ENCODE data around the gene KLF13. TPM values are rescaled to one million over a fixed set of nuclear protein-coding genes. Genes with fewer than 3 reads are reported as not detected.
A peak's percentile ranks its signal among the peaks of the same experiment; 100 is the strongest.

KLF13 gene
- total and polyA plus RNA-seq, 2 experiments from 2014 or later: 23.5 to 28.6 TPM

- Histone ChIP-seq H3K4me3 (no peak overlapping the region), H2AFZ (peak overlapping the region; percentile 56; the same call in 1 of the 2 replicates), H3K27me3 (ENCODE audit: insufficient read depth) (no peaks in the 10 kb centered on the region), H3F3A (replicated peaks; ENCODE audit: low read depth) (0 out of 2 replicates have a peak, but pooled peaks cover 3% of the 10 kb centered on the region), H3K4me1 (ENCODE audit: insufficient read depth) (peaks cover 40% of the 10 kb centered on the region), H3K4me2 (no peak overlapping the region), H3K36me3 (ENCODE audit: insufficient read depth) (no peaks in the 10 kb centered on the region), H3K79me2 (replicated peaks; ENCODE audit: insufficient read depth) (no peaks in the 10 kb centered on the region), H4K20me1 (replicated peaks; ENCODE audit: insufficient read depth) (no peaks in the 10 kb centered on the region), H3K27ac (ENCODE audit: low read depth) (no peak overlapping the region), H3K9me2 (ENCODE audit: insufficient read depth) (no peaks in the 10 kb centered on the region)
- Mint-ChIP-seq H3K27ac (no peak overlapping the region), H3K36me3 (ENCODE audit: low read depth) (no peaks in the 10 kb centered on the region; the same call in 2 of the 3 replicates), H3K27me3 (ENCODE audit: insufficient read depth, low read depth, poor library complexity) (peaks cover 14% of the 10 kb centered on the region), H3K9me3 (no peaks in the 10 kb centered on the region), H3K4me3 (no peak overlapping the region), H3K4me1 (peaks cover 42% of the 10 kb centered on the region)
- no peak for DNase-seq (ENCODE audit: low spot score)
- ATAC-seq: no peak
- TF ChIP-seq EZH2 (IDR thresholded peaks at IDR 0.05; ENCODE audit: low read depth, unreplicated experiment) (no peak), STAT1 (IDR thresholded peaks at IDR 0.05; ENCODE audit: unreplicated experiment) (no peak), CREB1 (CRISPR knock-in tag; IDR thresholded peaks at IDR 0.05; ENCODE audit: low read depth) (no peak), EZH2phosphoT487 (IDR thresholded peaks at IDR 0.05; ENCODE audit: unreplicated experiment) (no peak), ZNF331 (CRISPR knock-in tag; IDR thresholded peaks at IDR 0.05; ENCODE audit: low read depth) (no peak), ETS1 (IDR thresholded peaks at IDR 0.05) (no peak), REST (IDR thresholded peaks at IDR 0.05; ENCODE audit: unreplicated experiment) (no peak), ZNF462 (CRISPR knock-in tag; IDR thresholded peaks at IDR 0.05) (no peak), JUNB (IDR thresholded peaks at IDR 0.05; ENCODE audit: unreplicated experiment) (no peak), CTCF (conservative IDR thresholded peaks at IDR 0.05; ENCODE audit: low read depth in 2 of 2) (no peak), ZNF114 (CRISPR knock-in tag; IDR thresholded peaks at IDR 0.05) (no peak), NANOG (IDR thresholded peaks at IDR 0.05; ENCODE audit: borderline replicate concordance) (no peak)
Observed at GRCh38 chr15:31301673-31301990, 25.0 kb upstream of the KLF13 start.
